Suprapubic skin (tissue), 3 donors: Measurements from ENCODE around the gene P2RX4.

Experiments used
- CTCF ChIP-seq, 2 donors: fragments of 200-600 bp in 1 of 2; fragments of 450-650 bp in 1 of 2; sonication (generic) in 1 of 2; IDR thresholded peaks; one replicate each; pipeline ENCODE4 v1.5.1; 2016 to 2019; ENCODE audit warnings: antibody characterized with exemption in 2 of 2, mild to moderate bottlenecking in 1 of 2, moderate library complexity in 1 of 2
- POLR2AphosphoS5 ChIP-seq, 3 donors: sonication (generic); formaldehyde crosslinking; IDR thresholded peaks; one replicate each; pipeline ENCODE4 v1.6.1; 2017; ENCODE audit warnings: antibody characterized with exemption in 3 of 3

- TF ChIP-seq CTCF (IDR thresholded peaks at IDR 0.05), result no peak
- TF ChIP-seq POLR2AphosphoS5 (IDR thresholded peaks at IDR 0.05), result no peak
Measured at GRCh38 chr12:121241156-121241970, 31.4 kb downstream of the P2RX4 start.
